Measurements from ENCODE around the gene XPC. TPM values are rescaled to one million over a fixed set of nuclear protein-coding genes. Genes with fewer than 3 reads are reported as not detected.

The XPC gene
- total RNA-seq, 2 donors from 2014 or later: 33.2 to 34.9 TPM

DNA sequence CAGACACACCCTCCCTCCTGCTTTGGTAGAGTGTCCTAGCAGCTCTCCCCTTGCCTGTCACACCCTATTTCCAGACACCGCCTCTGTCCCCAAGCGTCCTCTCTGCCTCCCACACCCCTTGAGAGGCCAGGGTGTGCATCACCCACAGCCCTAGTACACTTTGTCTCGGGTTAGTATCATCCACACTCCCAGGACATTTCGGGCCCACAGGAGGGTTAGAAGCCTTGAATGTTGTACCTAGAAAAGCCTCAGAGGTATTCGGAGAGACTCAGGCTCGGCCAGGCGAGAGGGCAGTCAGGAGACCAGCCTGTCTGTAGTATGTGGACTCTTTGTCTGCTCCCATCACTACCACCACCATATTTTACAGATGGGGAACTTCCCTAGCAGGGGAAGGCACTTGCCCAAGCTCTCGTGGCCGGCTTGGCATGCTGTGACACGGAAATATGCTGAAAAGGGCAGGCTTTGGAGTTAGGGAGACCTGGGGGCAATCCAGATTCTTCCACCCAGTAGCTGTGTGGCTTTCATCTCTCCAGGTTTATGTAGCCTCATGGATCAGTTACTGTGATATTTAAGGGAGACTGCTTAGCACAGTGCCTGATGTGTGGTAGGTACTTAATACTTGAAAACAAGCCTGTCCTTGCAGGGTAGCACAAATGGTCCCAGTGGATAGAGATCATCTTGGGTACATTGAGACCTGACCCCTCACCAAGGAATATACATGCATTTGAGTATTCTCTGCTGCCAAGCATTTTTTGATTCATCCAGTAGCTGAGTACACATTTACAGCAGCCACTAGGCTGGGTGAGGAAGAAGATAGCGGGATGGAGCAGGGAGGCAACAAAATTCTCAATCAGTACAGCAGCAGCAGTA is 52.1 kb downstream of the XPC start:
- Histone ChIP-seq H3K4me3 (no peak overlapping the region), H3K9me3 (no peaks in the 10 kb centered on the region), H3K36me3 (replicated peaks in 1 of 2; ENCODE audit: insufficient read depth in 1 of 2, low read depth in 2 of 2) (peaks cover 8 to 16% of the 10 kb centered on the region in 2 donors), H3K27ac (peak overlapping the region; percentile 66 to 94 (median 92)), H3K4me1 (peaks cover 30% of the 10 kb centered on the region), H3K27me3 (no peaks in the 10 kb centered on the region)
- 57% methylated on average over 11 of the region's 11 CpGs for WGBS, 2 donors
- DNase-seq: no peak
- intact Hi-C loops (cut with DNase I): loop anchor here (10.0 kb wide), 1 partner anchor 231 kb away; no protein-coding TSS in a partner anchor
- ATAC-seq: no peak
- TF ChIP-seq, protein P1, sequence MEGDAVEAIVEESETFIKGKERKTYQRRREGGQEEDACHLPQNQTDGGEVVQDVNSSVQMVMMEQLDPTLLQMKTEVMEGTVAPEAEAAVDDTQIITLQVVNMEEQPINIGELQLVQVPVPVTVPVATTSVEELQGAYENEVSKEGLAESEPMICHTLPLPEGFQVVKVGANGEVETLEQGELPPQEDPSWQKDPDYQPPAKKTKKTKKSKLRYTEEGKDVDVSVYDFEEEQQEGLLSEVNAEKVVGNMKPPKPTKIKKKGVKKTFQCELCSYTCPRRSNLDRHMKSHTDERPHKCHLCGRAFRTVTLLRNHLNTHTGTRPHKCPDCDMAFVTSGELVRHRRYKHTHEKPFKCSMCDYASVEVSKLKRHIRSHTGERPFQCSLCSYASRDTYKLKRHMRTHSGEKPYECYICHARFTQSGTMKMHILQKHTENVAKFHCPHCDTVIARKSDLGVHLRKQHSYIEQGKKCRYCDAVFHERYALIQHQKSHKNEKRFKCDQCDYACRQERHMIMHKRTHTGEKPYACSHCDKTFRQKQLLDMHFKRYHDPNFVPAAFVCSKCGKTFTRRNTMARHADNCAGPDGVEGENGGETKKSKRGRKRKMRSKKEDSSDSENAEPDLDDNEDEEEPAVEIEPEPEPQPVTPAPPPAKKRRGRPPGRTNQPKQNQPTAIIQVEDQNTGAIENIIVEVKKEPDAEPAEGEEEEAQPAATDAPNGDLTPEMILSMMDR (IDR thresholded peaks at IDR 0.05): no peak
- no peak for TF ChIP-seq POLR2A (IDR thresholded peaks at IDR 0.05)

DNA sequence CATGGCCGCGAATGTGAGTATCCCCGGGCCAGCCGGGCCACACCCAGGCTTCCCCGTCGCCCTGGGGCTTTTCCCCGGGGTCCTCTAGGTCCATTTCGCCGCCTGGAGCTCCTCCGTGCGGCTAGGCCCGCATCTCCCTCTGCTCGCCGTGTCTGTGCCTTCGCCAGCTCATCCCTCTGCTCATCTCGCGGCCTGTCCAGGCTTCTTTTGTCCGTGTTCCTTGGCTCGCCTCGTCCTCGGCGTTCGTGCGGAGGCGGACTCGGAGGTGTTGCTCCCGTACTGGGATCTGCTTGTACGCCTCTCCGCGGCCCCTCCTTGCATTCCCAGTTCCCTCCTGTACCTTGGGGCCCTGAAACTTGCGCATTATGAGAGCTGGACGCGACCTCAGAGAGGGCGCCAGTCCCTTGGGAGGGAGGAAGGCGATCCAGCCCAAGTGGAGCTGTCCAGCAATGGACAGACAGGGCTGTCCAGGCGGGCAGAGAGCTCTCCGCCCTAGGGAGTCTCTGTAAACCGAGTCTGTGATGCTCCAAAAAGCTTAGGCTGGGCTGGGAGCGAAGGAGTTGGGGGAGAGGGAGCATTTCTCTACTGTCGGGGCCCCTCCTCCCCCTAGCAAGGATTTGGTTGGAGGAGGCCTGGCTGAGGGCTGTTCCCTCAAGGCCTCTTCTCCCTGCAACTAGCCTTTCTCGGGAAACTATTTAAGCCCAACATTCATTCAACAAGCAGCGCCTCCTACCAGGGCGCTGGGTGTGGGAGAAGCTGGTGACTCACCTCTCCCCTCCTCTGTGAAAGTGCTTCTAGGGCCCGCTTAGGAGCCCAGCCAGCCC is 53.0 kb downstream of the XPC start:
- TF ChIP-seq, protein P1 (IDR thresholded peaks at IDR 0.05): no peak
- TF ChIP-seq POLR2A (IDR thresholded peaks at IDR 0.05): no peak
- Histone ChIP-seq H3K27me3 (no peaks in the 10 kb centered on the region), H3K4me3 (peak overlapping the region; percentile 39 to 69), H3K9me3 (no peaks in the 10 kb centered on the region), H3K4me1 (peaks cover 30% of the 10 kb centered on the region), H3K27ac (peak overlapping the region; percentile 66 to 94 (median 92)), H3K36me3 (replicated peaks in 1 of 2; ENCODE audit: insufficient read depth in 1 of 2, low read depth in 2 of 2) (peaks cover 0 to 8% of the 10 kb centered on the region in 2 donors)
- intact Hi-C loops (cut with DNase I): loop anchor here (10.0 kb wide), 1 partner anchor 231 kb away; no protein-coding TSS in a partner anchor
- WGBS, 2 donors: 0% methylated on average over 10 to 44 of the region's 44 CpGs
- ATAC-seq: peak; percentile 13
- DNase-seq: peak; percentile 58 to 70 (median 64)

DNA sequence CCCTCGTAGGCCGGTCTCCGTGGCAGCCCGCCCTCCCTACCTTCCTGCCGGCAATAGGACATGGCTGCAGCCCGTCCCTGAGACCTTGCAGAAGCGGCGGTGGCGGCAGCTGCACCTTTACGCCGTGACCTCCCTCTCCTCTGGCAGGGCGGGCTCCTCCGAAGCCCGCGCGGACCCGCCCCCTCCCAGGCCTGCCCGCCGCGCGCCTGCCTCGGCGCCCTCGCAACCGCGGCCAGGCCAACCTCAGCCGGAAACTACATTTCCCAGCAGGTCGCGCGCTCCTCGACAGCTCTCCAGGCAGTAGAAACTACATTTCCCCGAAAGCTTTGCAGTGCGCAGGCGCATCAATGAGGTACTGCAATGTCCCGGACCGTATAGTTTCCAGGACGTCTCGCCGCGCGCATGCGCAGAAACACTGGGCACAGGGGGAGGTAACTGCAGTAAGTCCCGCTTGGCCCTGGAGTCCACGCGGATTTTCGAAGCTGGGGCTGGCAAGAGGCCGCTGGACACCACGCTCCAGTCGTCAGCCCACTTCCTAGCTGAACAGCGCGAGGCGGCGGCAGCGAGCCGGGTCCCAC is 53.7 kb downstream of the XPC start, which contains the start of the genes CHCHD4 and TMEM43:
TSS of gene CHCHD4 (minus strand) at position 256 of the 578 bp plus-strand sequence. CDS start at position 62, 194 bp downstream.
TSS of gene TMEM43 (plus strand) at position 438 of the 578 bp plus-strand sequence. CDS start 142 bp downstream, outside the sequence.
- Histone ChIP-seq H3K4me1 (peaks cover 31% of the 10 kb centered on the region), H3K27me3 (no peaks in the 10 kb centered on the region), H3K9me3 (no peaks in the 10 kb centered on the region), H3K36me3 (replicated peaks in 1 of 2; ENCODE audit: insufficient read depth in 1 of 2, low read depth in 2 of 2) (peaks cover 0 to 2% of the 10 kb centered on the region in 2 donors), H3K4me3 (peak within 1 kb of the TSS; percentile 55 to 69), H3K27ac (peak within 1 kb of the TSS; percentile 66 to 94 (median 92))
- intact Hi-C loops (cut with DNase I): loop anchor here (10.0 kb wide), 1 partner anchor 230 kb away; no protein-coding TSS in a partner anchor
- peak; percentile 99 to 100 (median 100) for DNase-seq
- peak; percentile 96 for ATAC-seq
- TF ChIP-seq, protein P1 (IDR thresholded peaks at IDR 0.05): peak in 1 of 7 experiments; percentile 24
- TF ChIP-seq POLR2A (IDR thresholded peaks at IDR 0.05): peak; percentile 53 to 92 (median 87)
- 0% methylated on average over 52 of the region's 55 CpGs; no CpG with 5 or more reads in 1 of the 2 donors for WGBS, 2 donors

DNA sequence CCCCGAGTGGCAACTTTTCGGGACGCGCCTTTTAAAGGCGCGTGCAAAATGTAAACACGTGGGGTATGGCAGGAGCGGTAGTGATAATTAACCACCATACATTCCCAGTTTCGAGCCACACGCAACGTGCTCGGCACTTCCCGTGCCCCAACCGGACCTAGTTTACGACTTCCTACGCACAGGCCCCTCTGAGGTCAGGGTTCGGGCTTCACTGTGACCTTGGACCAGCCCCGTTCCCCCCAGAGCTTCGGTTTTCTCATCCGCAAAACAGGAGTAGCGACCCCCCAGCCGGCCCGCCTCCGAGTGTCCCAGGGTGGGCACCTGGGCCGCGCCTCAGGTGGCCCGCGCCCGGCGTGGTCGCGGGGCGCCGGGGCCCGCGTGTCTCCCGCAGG is 54.2 kb downstream of the XPC start:
- Histone ChIP-seq H3K4me3 (peak overlapping the region; percentile 55 to 69), H3K36me3 (replicated peaks in 1 of 2; ENCODE audit: insufficient read depth in 1 of 2, low read depth in 2 of 2) (no peaks in the 10 kb centered on the region), H3K9me3 (no peaks in the 10 kb centered on the region), H3K27me3 (no peaks in the 10 kb centered on the region), H3K27ac (peak overlapping the region; percentile 66 to 94 (median 92)), H3K4me1 (peaks cover 36% of the 10 kb centered on the region)
- 0 to 1% methylated on average over 8 to 33 of the region's 37 CpGs for WGBS, 2 donors
- ATAC-seq (peak; percentile 24), DNase-seq (peak; percentile 56 to 80 (median 64))
- intact Hi-C loops (cut with DNase I): loop anchor here (10.0 kb wide), 1 partner anchor 229 kb away; no protein-coding TSS in a partner anchor
- TF ChIP-seq POLR2A (IDR thresholded peaks at IDR 0.05): no peak
- TF ChIP-seq, protein P1 (IDR thresholded peaks at IDR 0.05): no peak
